DOHH2 (cell line): ENCODE measurements around the gene PRDM1.

Experiments used
- H3F3A ChIP-seq: fragments of 200-600 bp; sonication (generic), shearing (Covaris generic); 2 replicates; pipeline ENCODE4 v1.6.0; 2016; ENCODE audit warnings: antibody characterized with exemption, mild to moderate bottlenecking; ENCODE audit not compliant: control insufficient read depth, insufficient read depth
- H3K27ac ChIP-seq: fragments of 200-600 bp; sonication (generic); 2 replicates; pipeline ENCODE4 v1.5.1; 2014; ENCODE audit warnings: low read depth, mild to moderate bottlenecking, low read length, moderate library complexity
- H3K27me3 ChIP-seq: fragments of 200-600 bp; sonication (generic); 2 replicates; pipeline ENCODE4 v1.6.1; 2014; ENCODE audit warnings: mild to moderate bottlenecking, low read length, mixed read lengths; ENCODE audit not compliant: control insufficient read depth
- H3K36me3 ChIP-seq: fragments of 200-600 bp; sonication (generic); 2 replicates; pipeline ENCODE4 v1.6.1; 2014; ENCODE audit warnings: mild to moderate bottlenecking, low read length, moderate library complexity, mixed read lengths; ENCODE audit not compliant: control insufficient read depth
- H3K4me1 ChIP-seq: fragments of 200-600 bp; sonication (generic); 2 replicates; pipeline ENCODE4 v1.6.1; 2014; ENCODE audit warnings: mild to moderate bottlenecking, low read length, mixed read lengths; ENCODE audit not compliant: control insufficient read depth
- H3K4me2 ChIP-seq: fragments of 200-600 bp; sonication (generic); 2 replicates; pipeline ENCODE4 v1.6.0; 2014; ENCODE audit warnings: mild to moderate bottlenecking, low read length, moderate library complexity
- H3K4me3 ChIP-seq: fragments of 200-600 bp; sonication (generic); 2 replicates; pipeline ENCODE4 v1.5.1; 2014; ENCODE audit warnings: mild to moderate bottlenecking, low read length, mixed read lengths
- H3K79me2 ChIP-seq: fragments of 200-600 bp; sonication (generic); 2 replicates; pipeline ENCODE4 v1.6.1; 2014; ENCODE audit warnings: mild to moderate bottlenecking, low read length, mixed read lengths; ENCODE audit not compliant: control insufficient read depth
- H3K9me2 ChIP-seq: fragments of 200-600 bp; sonication (generic); replicated peaks from 2 replicates; pipeline ENCODE4 v1.6.1; 2014; ENCODE audit warnings: mild to moderate bottlenecking, low read length, mixed read lengths; ENCODE audit not compliant: control insufficient read depth
- H3K9me3 ChIP-seq: fragments of 200-600 bp; sonication (generic); 2 replicates; pipeline ENCODE4 v1.6.1; 2014; ENCODE audit warnings: antibody characterized with exemption, low read length, mixed read lengths; ENCODE audit not compliant: control insufficient read depth, insufficient read depth
- H4K20me1 ChIP-seq: fragments of 200-600 bp; sonication (generic); 2 replicates; pipeline ENCODE4 v1.6.0; 2014; ENCODE audit warnings: low read depth, mild to moderate bottlenecking, antibody characterized with exemption, low read length, moderate library complexity; ENCODE audit not compliant: control insufficient read depth, insufficient read depth
- CTCF ChIP-seq: fragments of 200-600 bp; sonication (generic); IDR thresholded peaks from one replicate; pipeline ENCODE4 v1.5.1; 2014; ENCODE audit warnings: antibody characterized with exemption, mild to moderate bottlenecking, low read depth, low read length; ENCODE audit not compliant: poor library complexity, severe bottlenecking
- EZH2phosphoT487 ChIP-seq: fragments of 200-600 bp; sonication (generic); IDR thresholded peaks from 2 replicates; pipeline ENCODE4 v1.6.1; 2017; ENCODE audit warnings: borderline replicate concordance, mild to moderate bottlenecking, antibody characterized with exemption, low read length, moderate library complexity, mixed read lengths

Gene PRDM1

GRCh38 chr6:106138151-106138550 lies 52.0 kb downstream of the PRDM1 start:
- no peaks in the 10 kb centered on the region for H4K20me1 ChIP-seq
- no peak overlapping the region for H3K27ac ChIP-seq
- H3K9me3 ChIP-seq, result no peaks in the 10 kb centered on the region
- no peaks in the 10 kb centered on the region for H3K79me2 ChIP-seq
- peaks cover 10% of the 10 kb centered on the region for H3K4me1 ChIP-seq
- H3K36me3 ChIP-seq, result no peaks in the 10 kb centered on the region
- no peak for TF ChIP-seq EZH2phosphoT487
- TF ChIP-seq CTCF, result no peak
- no peaks in the 10 kb centered on the region for H3K9me2 ChIP-seq
- peaks cover 4% of the 10 kb centered on the region; the same call in 1 of the 2 replicates for H3K27me3 ChIP-seq
- H3K4me2 ChIP-seq, result no peak overlapping the region
- no peak overlapping the region for H3K4me3 ChIP-seq
- no peaks in the 10 kb centered on the region for H3F3A ChIP-seq

- TF ChIP-seq EZH2phosphoT487, result no peak
- TF ChIP-seq CTCF, result no peak
- no peaks in the 10 kb centered on the region for H3K79me2 ChIP-seq
- no peaks in the 10 kb centered on the region for H4K20me1 ChIP-seq
- H3K27me3 ChIP-seq, result peaks cover 7% of the 10 kb centered on the region
- no peaks in the 10 kb centered on the region for H3F3A ChIP-seq
- peaks cover 10% of the 10 kb centered on the region for H3K4me1 ChIP-seq
- no peak overlapping the region for H3K27ac ChIP-seq
- no peaks in the 10 kb centered on the region for H3K9me2 ChIP-seq
- no peak overlapping the region for H3K4me2 ChIP-seq
- no peak overlapping the region for H3K4me3 ChIP-seq
- no peaks in the 10 kb centered on the region for H3K36me3 ChIP-seq
- no peaks in the 10 kb centered on the region for H3K9me3 ChIP-seq
Measured at GRCh38 chr6:106141441-106142237, 55.5 kb downstream of the PRDM1 start.

- Histone ChIP-seq H3K4me3 (no peak overlapping the region), H3K36me3 (no peaks in the 10 kb centered on the region), H3K27me3 (peaks cover 13% of the 10 kb centered on the region), H3K9me3 (no peaks in the 10 kb centered on the region), H3F3A (no peaks in the 10 kb centered on the region), H3K9me2 (no peaks in the 10 kb centered on the region), H3K79me2 (no peaks in the 10 kb centered on the region), H4K20me1 (no peaks in the 10 kb centered on the region), H3K4me2 (no peak overlapping the region), H3K4me1 (peaks cover 10% of the 10 kb centered on the region), H3K27ac (no peak overlapping the region)
- no peak for TF ChIP-seq EZH2phosphoT487
- TF ChIP-seq CTCF, result no peak
Measured at GRCh38 chr6:106142876-106143431, 56.8 kb downstream of the PRDM1 start.
